Bone marrow (tissue), 2 donors: ENCODE results near the gene SASS6.
"Not testable (repeated sequence)": the region's sequence is repeated elsewhere in the genome, so short reads cannot be mapped to it uniquely, and the experiment has no call there.

Experiments used
- DNase-seq, 2 donors: peaks; one replicate each; lab custom pipeline; 2025; lab: John Stamatoyannopoulos, UW

Gene SASS6

DNA sequence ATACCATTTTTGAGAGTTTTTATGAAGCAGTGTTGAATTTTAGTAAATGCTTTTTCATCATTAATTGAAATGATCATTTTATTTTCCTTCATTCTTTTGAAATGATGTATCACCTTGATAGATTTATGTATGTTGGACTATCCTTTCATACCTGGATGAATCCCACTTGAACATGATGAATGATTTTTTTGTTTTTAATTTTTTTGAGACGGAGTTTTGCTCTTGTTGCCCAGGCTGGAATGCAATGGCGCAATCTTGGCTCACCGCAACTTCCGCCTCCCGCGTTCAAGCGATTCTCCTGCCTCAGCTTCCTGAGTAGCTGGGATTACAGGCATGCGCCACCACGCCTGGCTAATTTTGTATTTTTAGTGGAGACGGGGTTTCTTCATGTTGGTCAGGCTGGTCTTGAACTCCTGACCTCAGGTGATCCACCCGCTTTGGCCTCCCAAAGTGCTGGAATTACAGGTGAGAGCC lies 85.5 kb downstream of the SASS6 start:
- not testable (repeated sequence) for DNase-seq

- DNase-seq: no peak
Measured at GRCh38 chr1:100045206-100045605, 87.5 kb downstream of the SASS6 start.

DNA sequence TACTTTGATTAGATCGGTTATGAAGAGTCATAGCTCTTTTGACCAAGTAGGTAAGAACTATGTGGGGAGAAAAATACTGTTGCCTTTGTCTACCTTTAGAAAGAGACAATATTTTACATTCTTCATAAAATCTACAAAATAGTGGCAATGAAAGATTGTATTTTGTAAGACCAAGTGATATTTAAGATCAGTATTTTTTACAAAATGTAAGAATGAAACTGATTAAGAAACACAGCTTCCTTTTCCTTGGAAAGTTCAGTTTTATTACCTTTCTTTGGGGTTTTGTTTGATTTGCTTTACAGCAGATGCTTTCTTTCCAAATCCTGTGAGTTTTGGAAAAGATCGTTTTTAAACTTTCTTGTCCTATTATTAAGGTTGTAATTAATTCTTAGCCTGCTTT lies 93.1 kb downstream of the SASS6 start:
- no peak for DNase-seq

GRCh38 chr1:100038660-100039287 lies 94.0 kb downstream of the SASS6 start:
- peak in 1 of 2 donors; percentile 64 for DNase-seq

- peak; percentile 35 to 65 for DNase-seq
Measured at GRCh38 chr1:100037927-100038659, 94.6 kb downstream of the SASS6 start.

DNA sequence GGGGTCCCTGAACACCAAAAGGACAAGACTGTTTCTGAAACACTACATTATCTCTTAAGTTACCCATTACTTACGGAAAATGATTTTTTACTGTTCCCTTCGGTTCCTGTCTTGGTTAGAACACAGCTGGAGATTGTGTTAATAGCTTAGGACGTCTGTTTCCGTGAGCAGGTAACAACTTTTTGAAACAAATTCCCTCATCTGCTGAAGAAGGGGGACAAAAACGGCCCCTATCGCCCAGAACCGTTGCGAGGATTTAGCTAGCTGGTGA lies 95.1 kb downstream of the SASS6 start:
- DNase-seq: no peak

- no peak for DNase-seq
Measured at GRCh38 chr1:100036718-100037655, 95.7 kb downstream of the SASS6 start.

- no peak for DNase-seq
Measured at GRCh38 chr1:100035214-100035613, 97.5 kb downstream of the SASS6 start.

- DNase-seq: peak in 1 of 2 donors; percentile 28
Measured at GRCh38 chr1:100034470-100034869, 98.3 kb downstream of the SASS6 start.
